Activated effector memory CD4-positive, alpha-beta T cell treated with anti-CD3 and anti-CD28 coated beads, Interleukin-2, amount 50 U/mL, for 16 hours (primary cell): Measurements from ENCODE around the gene ASB16.
"Not testable (repeated sequence)": the region's sequence is repeated elsewhere in the genome, so short reads cannot be mapped to it uniquely, and the experiment has no call there.

Experiments used
- DNase-seq: peaks from one replicate; pipeline ENCODE4 v3.0.0-alpha.2; 2020

Gene ASB16

GRCh38 chr17:44149066-44149465, 21.4 kb upstream of the ASB16 start:
- DNase-seq, result not testable (repeated sequence)

DNA sequence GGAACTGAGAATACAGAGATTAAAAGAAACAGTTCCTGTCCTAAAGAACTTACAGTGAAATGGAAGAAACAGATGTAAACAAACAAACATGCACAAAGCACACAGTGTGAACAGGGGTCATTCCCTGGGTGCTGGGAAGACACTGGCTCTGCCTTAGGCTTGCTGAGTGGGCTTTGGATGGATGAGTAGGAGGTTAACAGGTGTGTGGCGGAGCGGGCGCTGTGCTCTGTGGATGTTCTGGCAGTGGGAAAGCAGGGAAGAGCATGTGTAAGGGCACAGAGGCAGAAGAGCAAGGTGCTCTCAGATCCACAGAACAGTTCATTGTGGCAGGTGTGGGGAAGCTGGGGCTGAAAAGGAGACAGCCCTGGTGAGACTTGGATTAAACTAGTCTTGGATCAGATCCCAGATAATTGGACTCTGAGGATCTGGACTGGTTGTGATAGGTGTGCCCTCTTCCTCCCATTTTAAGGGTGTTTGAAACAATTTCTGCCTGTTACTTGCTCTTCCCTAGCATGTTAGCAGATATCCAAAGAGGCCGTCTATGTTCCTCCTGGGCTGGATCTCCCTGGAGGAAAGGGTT, 20.7 kb upstream of the ASB16 start:
- no peak for DNase-seq

DNA sequence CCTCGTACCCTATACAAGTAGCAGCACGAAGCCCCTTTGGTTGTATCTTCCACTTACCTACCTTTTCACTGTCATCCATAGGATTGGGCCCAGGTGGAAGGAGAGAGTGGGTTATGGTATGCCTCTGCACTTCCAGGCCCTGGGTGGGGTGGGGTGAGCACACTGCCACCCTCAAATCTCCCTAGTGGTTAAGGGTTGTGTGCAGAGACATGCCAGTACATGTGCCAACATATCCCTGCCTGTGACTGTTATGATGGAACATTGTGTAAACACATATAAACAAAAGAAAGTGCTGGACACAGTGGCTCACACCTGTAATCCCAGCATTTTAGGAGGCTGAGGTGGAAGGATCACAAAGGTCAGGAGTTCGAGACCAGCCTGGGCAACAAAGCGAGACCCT, 17.6 kb upstream of the ASB16 start:
- DNase-seq, result no peak

- DNase-seq, result no peak
These were observed 15.0 kb upstream of the ASB16 start for GRCh38 chr17:44155488-44155887.

DNA sequence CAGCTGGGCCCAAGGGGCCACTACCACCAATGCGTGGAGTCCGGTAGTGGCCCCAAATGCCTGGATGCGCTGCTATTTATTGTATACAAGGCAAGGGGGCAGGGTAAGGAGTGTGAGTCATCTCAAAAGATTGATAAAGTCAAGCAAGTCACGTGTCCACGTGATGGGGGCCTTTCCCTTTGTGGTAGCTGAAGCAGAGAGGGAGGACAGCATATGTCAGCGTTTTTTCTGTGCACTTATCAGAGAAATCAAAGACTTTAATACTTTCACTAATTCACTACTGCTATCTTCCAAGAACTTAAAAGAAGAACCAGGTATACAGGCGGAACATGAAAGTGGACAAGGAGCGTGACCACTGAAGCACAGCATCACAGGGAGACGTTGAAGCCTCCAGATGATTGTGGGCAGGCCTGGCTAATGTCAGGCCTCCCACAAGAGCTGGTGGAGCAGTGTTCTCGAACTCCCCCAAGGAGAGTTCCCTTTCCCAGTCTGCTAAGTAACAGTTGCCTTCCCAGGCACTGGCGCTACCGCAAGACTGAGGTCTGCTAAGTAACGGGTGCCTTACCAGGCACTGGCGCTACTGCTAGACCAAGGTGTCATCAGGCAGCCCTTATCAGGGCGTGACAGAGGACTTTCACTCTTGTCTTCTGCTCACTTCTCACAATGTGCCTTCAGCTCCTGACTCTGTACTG, 10.8 kb upstream of the ASB16 start:
- DNase-seq, result peak; percentile 86

- no peak for DNase-seq
These were observed 6.0 kb upstream of the ASB16 start for GRCh38 chr17:44164476-44164875.

DNA sequence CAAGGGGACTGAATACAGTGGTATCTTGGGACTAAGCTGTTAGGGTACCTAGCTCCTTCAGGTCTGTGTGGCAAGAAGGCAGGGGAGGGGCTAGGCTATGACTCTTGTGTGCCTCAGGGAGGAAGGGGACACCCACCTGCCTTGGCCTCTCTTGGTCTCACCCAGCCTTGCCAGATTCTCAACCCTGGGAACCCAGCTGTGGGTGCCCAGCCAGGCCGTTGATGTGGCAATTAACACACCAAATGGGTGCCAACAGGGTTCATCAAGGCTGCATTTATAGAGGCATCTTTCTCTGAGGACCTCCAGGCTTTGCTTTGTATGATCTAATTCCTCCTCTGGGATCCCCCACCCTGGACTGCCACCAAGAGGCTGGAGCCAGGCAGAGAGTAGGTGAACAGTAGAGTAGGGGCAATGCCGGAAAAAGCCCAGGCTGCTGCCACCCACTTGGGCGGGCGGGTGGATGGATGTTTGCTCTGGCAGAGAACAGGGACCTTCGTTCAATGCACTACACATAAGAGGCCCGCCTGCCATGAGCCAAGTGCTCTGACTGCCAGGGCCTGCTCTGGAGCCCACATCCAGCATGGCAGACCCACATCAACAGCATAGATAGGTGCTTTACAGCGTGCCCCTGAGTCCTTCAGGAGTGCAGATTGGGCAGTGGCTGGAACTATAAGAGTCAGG, 3.2 kb upstream of the ASB16 start:
- no peak for DNase-seq

DNA sequence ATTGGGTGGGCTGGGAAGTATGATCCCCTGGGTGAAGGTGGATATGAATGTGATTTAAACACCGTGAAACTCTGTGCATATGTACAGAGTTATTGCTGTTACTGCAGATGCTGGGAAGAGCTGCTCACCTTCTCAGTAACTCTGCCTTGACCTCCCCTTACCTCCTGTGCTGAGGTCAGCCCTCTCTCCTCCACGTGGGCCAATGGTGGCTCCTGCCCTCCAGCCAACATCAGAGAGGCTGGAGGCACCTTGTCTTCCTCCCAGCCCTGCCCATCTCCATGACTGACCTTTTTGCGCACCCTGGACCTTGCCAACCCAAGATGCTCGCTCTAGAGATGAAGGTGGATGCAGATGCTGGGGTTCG, 387 bp upstream of the ASB16 start:
- no peak for DNase-seq

DNA sequence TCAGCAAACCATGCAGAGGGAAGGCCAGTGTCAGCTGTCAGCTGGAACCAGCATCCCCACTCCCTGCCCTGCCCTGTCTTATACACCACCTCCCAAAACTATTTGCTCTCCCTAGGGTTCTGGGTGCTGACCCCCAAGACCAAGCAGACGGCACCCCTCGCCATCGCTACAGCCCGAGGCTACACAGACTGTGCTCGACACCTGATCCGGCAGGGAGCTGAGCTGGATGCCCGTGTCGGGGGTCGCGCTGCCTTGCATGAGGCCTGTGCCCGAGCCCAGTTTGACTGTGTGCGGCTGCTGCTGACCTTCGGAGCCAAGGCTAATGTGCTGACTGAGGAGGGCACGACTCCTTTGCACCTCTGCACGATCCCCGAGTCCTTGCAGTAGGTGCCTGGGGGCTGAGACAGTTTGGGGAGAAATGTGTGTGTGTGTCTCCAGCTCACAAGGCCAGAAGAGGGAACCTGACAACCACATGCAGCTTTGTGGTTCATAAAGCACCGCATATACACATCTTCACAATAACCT, 1.5 kb downstream of the ASB16 start:
- DNase-seq, result no peak

- DNase-seq, result no peak
These were observed 3.9 kb downstream of the ASB16 start for GRCh38 chr17:44174427-44174826.

DNA sequence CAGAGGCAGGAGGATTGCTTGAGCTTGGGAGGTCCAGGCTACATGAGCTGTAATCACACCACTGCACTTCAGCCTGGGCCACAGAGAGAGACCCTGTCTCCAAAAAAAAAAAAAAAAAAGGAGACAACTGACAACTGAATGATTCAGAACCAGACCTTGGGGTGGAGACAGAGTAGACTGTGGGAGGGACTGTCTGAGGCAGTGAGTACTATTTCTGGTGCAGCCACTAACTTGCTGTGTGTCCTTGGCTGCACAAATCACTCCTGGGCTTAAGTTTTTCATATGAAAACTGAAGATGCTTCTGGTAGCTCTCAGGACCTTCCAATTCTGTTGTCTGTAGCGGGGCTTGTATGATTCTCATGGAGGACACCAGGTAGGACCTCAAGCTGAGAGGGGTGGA, 5.8 kb downstream of the ASB16 start:
- no peak for DNase-seq

GRCh38 chr17:44176671-44177501, 6.4 kb downstream of the ASB16 start:
- DNase-seq, result no peak

DNA sequence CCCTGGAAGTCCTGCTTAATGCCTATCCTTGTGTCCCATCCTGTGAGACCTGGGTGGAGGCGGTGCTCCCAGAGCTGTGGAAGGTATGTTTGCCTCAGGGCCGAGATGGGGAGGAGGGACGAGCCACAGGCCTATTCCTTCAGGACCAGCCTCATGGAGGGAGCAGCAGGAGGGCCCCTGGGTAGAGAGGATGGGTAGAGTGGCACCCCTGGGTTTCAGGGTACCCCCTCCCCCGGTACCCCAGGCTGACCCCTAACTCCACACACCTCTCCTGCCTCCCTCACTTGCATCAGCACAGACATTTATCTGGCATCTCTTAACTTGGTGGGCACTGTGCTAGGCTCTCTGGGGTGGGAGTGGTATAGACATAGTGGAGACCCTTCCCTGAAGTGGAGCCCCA, 7.1 kb downstream of the ASB16 start:
- no peak for DNase-seq

DNA sequence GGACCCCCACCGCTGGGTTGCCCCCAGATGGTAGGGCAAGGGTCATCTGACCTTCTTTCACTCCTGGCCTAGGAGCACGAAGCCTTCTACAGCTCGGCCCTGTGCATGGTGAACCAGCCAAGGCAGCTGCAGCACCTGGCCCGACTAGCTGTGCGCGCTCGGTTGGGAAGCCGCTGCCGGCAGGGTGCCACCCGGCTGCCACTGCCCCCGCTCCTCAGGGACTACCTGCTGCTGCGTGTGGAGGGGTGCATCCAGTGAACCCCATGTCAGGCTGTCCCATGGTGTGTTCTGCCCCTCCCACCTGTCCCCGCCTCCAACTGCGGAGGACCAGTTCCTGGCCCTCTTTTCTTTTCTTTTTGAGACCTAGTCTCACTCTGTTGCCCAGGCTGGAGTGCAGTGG, 7.6 kb downstream of the ASB16 start:
- DNase-seq, result no peak

DNA sequence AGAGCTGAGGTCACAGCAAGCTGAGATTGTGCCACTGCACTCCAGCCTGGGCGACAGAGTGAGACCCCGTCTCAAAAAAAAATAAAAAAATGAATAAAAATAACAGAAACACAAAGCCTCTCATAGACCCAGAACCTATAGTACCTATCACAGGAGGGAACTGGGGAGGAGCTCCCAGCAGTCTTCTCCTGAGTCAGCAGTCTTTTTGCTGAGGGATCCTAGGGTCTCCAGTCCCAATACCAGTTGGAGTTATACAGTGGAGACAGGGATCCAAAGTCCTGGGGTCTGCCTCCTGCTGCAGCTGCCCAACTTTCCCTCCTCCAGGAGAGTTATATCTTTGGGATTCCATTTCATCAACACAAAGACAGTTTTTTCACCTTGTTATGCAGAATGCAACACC, 12.5 kb downstream of the ASB16 start:
- DNase-seq, result no peak

DNA sequence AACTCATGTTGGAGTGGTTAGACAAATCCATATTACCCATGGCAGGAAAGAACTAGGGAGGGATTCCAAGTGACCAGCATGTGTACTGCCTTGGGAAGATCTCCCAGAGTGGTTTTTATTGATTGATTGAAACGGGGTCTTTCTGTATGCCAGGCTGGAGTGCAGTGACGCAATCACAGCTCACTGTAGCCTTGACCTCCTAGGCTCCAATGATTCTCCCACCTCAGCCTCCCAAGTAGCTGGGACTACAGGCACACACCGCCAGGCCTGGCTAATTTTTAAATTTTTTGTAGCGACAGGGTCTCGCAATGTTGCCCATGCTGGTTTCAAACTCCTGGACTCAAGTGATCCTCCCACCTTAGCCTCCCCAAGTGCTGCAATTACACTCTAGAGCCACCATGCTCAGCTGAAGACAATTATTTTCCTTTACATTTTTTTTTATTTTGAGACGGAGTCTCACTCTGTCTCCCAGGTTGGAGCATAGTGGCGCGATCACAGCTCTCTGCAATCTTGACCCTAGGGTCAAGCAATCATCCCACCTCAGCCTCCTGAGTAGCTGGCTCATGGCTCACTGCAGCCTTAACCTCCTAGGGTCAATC, 13.8 kb downstream of the ASB16 start:
- DNase-seq, result no peak

DNA sequence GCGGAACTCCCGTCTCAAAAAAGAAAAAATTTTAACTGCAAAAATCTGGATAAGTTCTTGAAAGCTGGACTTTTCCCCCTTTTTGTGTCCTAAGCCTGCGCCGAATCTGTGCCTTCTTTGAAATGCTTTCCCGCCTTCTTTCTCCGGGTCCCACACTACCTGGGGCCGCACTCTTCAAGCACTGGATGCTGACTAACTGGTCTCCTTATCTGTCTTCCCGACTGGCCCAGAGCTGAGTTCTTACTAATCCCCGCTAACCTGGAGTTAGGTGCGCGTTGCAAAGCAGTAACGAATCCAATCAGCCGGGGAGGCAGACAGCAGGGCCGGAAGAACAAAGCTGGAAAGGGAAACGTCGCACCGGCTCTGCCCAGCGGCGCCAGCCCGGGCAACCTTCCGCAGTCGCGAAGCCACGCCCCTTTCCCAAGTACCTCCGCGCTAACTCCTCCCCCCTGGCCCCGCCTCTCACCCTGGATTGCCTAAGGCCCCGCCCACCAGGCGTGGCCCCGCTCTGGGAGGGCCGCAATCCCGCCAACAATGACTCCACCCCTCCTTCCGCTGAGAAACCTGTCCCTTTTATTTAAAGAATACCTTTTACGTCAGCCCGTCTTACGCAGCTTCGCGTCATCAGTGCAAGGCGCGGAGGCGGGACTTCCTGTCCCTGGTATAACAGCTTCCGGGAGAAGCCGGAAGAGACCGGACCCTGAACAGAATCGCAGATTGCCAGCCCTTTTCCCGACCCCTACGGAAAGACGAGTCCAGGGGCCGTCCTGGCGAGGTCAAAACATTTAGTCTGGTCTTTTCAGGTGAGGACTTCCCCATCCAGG, 16.0 kb downstream of the ASB16 start, which contains the start of gene TMUB2:
Gene TMUB2 (plus strand): TSS at position 666 of the 824 bp plus-strand sequence. CDS start 737 bp downstream, outside the sequence.
- DNase-seq, result peak; percentile 100

GRCh38 chr17:44187131-44187899, 16.8 kb downstream of the ASB16 start:
- no peak for DNase-seq

DNA sequence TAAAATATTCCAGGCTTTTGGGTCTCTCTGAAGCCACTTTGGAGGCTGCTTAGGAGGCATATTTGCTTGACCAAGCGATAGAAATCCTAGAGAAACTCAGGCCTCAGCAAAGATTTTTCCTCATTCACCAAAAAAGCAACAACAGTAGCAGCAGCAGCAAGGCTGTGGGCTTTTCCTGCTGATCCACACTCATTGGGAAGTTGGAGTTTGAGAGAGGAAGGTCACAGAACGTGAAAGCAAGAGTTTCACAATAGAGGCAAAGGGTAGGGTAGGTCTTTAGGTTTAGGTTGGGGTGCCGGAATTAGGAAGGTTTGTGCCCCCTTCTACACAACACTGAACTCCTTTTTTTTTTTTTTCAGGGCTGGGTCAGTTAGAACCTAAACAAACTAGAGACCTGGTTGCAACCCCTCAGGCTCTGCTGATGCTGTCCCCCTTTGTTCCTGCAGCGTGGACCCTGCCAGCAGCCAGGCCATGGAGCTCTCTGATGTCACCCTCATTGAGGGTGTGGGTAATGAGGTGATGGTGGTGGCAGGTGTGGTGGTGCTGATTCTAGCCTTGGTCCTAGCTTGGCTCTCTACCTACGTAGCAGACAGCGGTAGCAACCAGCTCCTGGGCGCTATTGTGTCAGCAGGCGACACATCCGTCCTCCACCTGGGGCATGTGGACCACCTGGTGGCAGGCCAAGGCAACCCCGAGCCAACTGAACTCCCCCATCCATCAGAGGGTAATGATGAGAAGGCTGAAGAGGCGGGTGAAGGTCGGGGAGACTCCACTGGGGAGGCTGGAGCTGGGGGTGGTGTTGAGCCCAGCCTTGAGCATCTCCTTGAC, 18.3 kb downstream of the ASB16 start:
- DNase-seq, result no peak

GRCh38 chr17:44190481-44190880, 20.0 kb downstream of the ASB16 start:
- no peak for DNase-seq
